ENCODE data around the gene MEGF10. TPM values are rescaled to one million over a fixed set of nuclear protein-coding genes. Genes with fewer than 3 reads are reported as not detected.

MEGF10 gene
- total and polyA plus RNA-seq, 2 donors (not counting 1 experiment from before 2014, with no cell fraction given), result not detected

- H3K27me3 ChIP-seq (replicated peaks in 1 of 4; ENCODE audit: control extremely low read depth in 1 of 4, control insufficient read depth in 3 of 4, insufficient read depth in 4 of 4, low read length in 3 of 4), result no peaks in the 10 kb centered on the region
- no peak for TF ChIP-seq EZH2 (IDR thresholded peaks at IDR 0.05; ENCODE audit: borderline replicate concordance, insufficient read depth, low read depth, low read length, poor library complexity, severe bottlenecking)
- TF ChIP-seq CTCF (IDR thresholded peaks at IDR 0.05), result no peak
- WGBS (ENCODE audit: insufficient coverage), result 97% methylated on average over 15 of the region's 15 CpGs
- no peak overlapping the region for H3K27ac ChIP-seq (ENCODE audit: low read length in 2 of 2)
- no peaks in the 10 kb centered on the region for H3K79me2 ChIP-seq (ENCODE audit: control insufficient read depth, insufficient read depth, low read length)
- ChIA-PET POLR2A (no interaction called here), CTCF (no interaction called here)
- H4K20me1 ChIP-seq (ENCODE audit: control insufficient read depth, insufficient read depth, low read length, poor library complexity, severe bottlenecking), result no peaks in the 10 kb centered on the region
- no peaks in the 10 kb centered on the region for H3K4me1 Mint-ChIP-seq
- DNase-seq, result no peak
- H3K9ac ChIP-seq (ENCODE audit: low read length), result no peak overlapping the region
- H3K4me1 ChIP-seq (ENCODE audit: control insufficient read depth in 2 of 2, insufficient read depth in 2 of 2, low read length in 2 of 2), result no peaks in the 10 kb centered on the region
- H3K27me3 Mint-ChIP-seq, result peaks cover 29% of the 10 kb centered on the region
- no peak overlapping the region for H3K4me3 ChIP-seq (ENCODE audit: control extremely low read depth in 1 of 5, extremely low read depth in 1 of 5, insufficient read depth in 1 of 5, low read depth in 2 of 5, low read length in 4 of 5)
- H3K27ac Mint-ChIP-seq, result no peak overlapping the region
- H2AFZ ChIP-seq (ENCODE audit: insufficient read depth, low read depth, low read length, poor library complexity, severe bottlenecking), result no peak overlapping the region
- no peaks in the 10 kb centered on the region for H3K9me3 Mint-ChIP-seq (ENCODE audit: insufficient read depth)
- no peak overlapping the region for H3K4me2 ChIP-seq (replicated peaks; ENCODE audit: low read depth, low read length, poor library complexity, severe bottlenecking)
- no peaks in the 10 kb centered on the region for H3K36me3 ChIP-seq (replicated peaks in 1 of 2; ENCODE audit: control extremely low read depth in 1 of 2, control insufficient read depth in 1 of 2, extremely low read depth in 1 of 2, insufficient read depth in 2 of 2, low read length in 1 of 2)
- no peak for ATAC-seq (ENCODE audit: low read depth)
- H3K4me3 Mint-ChIP-seq, result no peak overlapping the region
- no peaks in the 10 kb centered on the region for H3K9me3 ChIP-seq (ENCODE audit: control extremely low read depth in 1 of 3, control insufficient read depth in 2 of 3, insufficient read depth in 1 of 3, low read length in 2 of 3)
- intact Hi-C loops (cut with micrococcal nuclease), result no loop called here
These were observed 106.0 kb downstream of the MEGF10 start for GRCh38 chr5:127396490-127397155.

- Mint-ChIP-seq H3K9me3 (ENCODE audit: insufficient read depth) (no peaks in the 10 kb centered on the region), H3K27ac (no peak overlapping the region), H3K4me1 (no peaks in the 10 kb centered on the region), H3K27me3 (peaks cover 24% of the 10 kb centered on the region), H3K4me3 (no peak overlapping the region)
- ChIA-PET CTCF (no interaction called here), POLR2A (no interaction called here)
- no peaks in the 10 kb centered on the region for H3K4me1 ChIP-seq (ENCODE audit: control insufficient read depth in 2 of 2, insufficient read depth in 2 of 2, low read length in 2 of 2)
- DNase-seq, result no peak
- no peaks in the 10 kb centered on the region for H3K9me3 ChIP-seq (ENCODE audit: control extremely low read depth in 1 of 3, control insufficient read depth in 2 of 3, insufficient read depth in 1 of 3, low read length in 2 of 3)
- no peaks in the 10 kb centered on the region for H3K79me2 ChIP-seq (ENCODE audit: control insufficient read depth, insufficient read depth, low read length)
- H3K27ac ChIP-seq (ENCODE audit: low read length in 2 of 2), result no peak overlapping the region
- H3K9ac ChIP-seq (ENCODE audit: low read length), result no peak overlapping the region
- intact Hi-C loops (cut with micrococcal nuclease), result no loop called here
- no peaks in the 10 kb centered on the region for H4K20me1 ChIP-seq (ENCODE audit: control insufficient read depth, insufficient read depth, low read length, poor library complexity, severe bottlenecking)
- H3K27me3 ChIP-seq (replicated peaks in 1 of 4; ENCODE audit: control extremely low read depth in 1 of 4, control insufficient read depth in 3 of 4, insufficient read depth in 4 of 4, low read length in 3 of 4), result no peaks in the 10 kb centered on the region
- ATAC-seq (ENCODE audit: low read depth), result no peak
- H3K4me2 ChIP-seq (replicated peaks; ENCODE audit: low read depth, low read length, poor library complexity, severe bottlenecking), result no peak overlapping the region
- TF ChIP-seq EZH2 (IDR thresholded peaks at IDR 0.05; ENCODE audit: borderline replicate concordance, insufficient read depth, low read depth, low read length, poor library complexity, severe bottlenecking), result no peak
- TF ChIP-seq CTCF (IDR thresholded peaks at IDR 0.05), result no peak
- 75% methylated on average over 1 of the region's 2 CpGs for WGBS (ENCODE audit: insufficient coverage)
- no peak overlapping the region for H3K4me3 ChIP-seq (ENCODE audit: control extremely low read depth in 1 of 5, extremely low read depth in 1 of 5, insufficient read depth in 1 of 5, low read depth in 2 of 5, low read length in 4 of 5)
- H2AFZ ChIP-seq (ENCODE audit: insufficient read depth, low read depth, low read length, poor library complexity, severe bottlenecking), result no peak overlapping the region
- no peaks in the 10 kb centered on the region for H3K36me3 ChIP-seq (replicated peaks in 1 of 2; ENCODE audit: control extremely low read depth in 1 of 2, control insufficient read depth in 1 of 2, extremely low read depth in 1 of 2, insufficient read depth in 2 of 2, low read length in 1 of 2)
These were observed 107.9 kb downstream of the MEGF10 start for GRCh38 chr5:127398508-127398907.
